ENCODE data around the gene PRPF6.

PRPF6 gene

GRCh38 chr20:64037498-64038213 lies 56.7 kb downstream of the PRPF6 start:
- no peak for DNase-seq

GRCh38 chr20:64038224-64038564 lies 57.3 kb downstream of the PRPF6 start:
- no peak for DNase-seq

GRCh38 chr20:64038565-64039292 lies 57.8 kb downstream of the PRPF6 start:
- peak; percentile 66 for DNase-seq

- DNase-seq = no peak
Observed at GRCh38 chr20:64039293-64040160, 58.6 kb downstream of the PRPF6 start.

- no peak for DNase-seq
Observed at GRCh38 chr20:64040231-64041039, 59.5 kb downstream of the PRPF6 start.

GRCh38 chr20:64041040-64041780 lies 60.3 kb downstream of the PRPF6 start:
- DNase-seq = no peak

- no peak for DNase-seq
Observed at GRCh38 chr20:64041781-64042053, 60.8 kb downstream of the PRPF6 start.

- DNase-seq = no peak
Observed at GRCh38 chr20:64042054-64042781, 61.3 kb downstream of the PRPF6 start.

GRCh38 chr20:64043768-64044167 lies 62.8 kb downstream of the PRPF6 start:
- DNase-seq = no peak

- DNase-seq = peak; percentile 88
Observed at GRCh38 chr20:64044484-64045247, 63.7 kb downstream of the PRPF6 start.

GRCh38 chr20:64045346-64046011 lies 64.5 kb downstream of the PRPF6 start:
- DNase-seq = no peak

- no peak for DNase-seq
Observed at GRCh38 chr20:64047046-64047389, 66.1 kb downstream of the PRPF6 start.

- DNase-seq = no peak
Observed at GRCh38 chr20:64047968-64048401, 67.1 kb downstream of the PRPF6 start.

- DNase-seq = no peak
Observed at GRCh38 chr20:64048402-64049044, 67.6 kb downstream of the PRPF6 start.

GRCh38 chr20:64049060-64049877 lies 68.3 kb downstream of the PRPF6 start, which contains the start of gene SOX18:
Gene SOX18 (minus strand): TSS chr20:64049639. CDS start chr20:64049516, 123 bp downstream.
- DNase-seq = no peak

GRCh38 chr20:64049878-64050260 lies 68.9 kb downstream of the PRPF6 start:
- DNase-seq = no peak

GRCh38 chr20:64050261-64051032 lies 69.5 kb downstream of the PRPF6 start:
- DNase-seq = no peak

- no peak for DNase-seq
Observed at GRCh38 chr20:64051033-64051452, 70.1 kb downstream of the PRPF6 start.
